Caco-2 (cell line): Measurements from ENCODE around the gene PCED1B. TPM values are rescaled to one million over a fixed set of nuclear protein-coding genes. Genes with fewer than 3 reads are reported as not detected.

Experiments
- BruUV-seq: library from RNA; stranded (reverse); fragments of 400-500 nt; replicated peaks from 2 replicates; lab custom pipeline; 2021; lab: Mats Ljungman, UMichigan
- CTCF ChIA-PET: fragments of 300-600 bp; sonication (Branson Sonifier 250); formaldehyde crosslinking; loops from one replicate; lab custom pipeline; 2022; ENCODE audit warnings: antibody characterized with exemption; lab: Charles Lee
- POLR2A ChIA-PET: fragments of 300-600 bp; sonication (Branson Sonifier 250); formaldehyde crosslinking; loops from one replicate; lab custom pipeline; 2022; ENCODE audit warnings: antibody characterized with exemption; lab: Charles Lee
- DNase-seq, 2 experiments: peaks; one replicate each; pipeline versions ENCODE4 v3.0.0 to v3.0.0-alpha.2; 2020 to 2022
- H3K27me3 ChIP-seq: replicated peaks from 2 replicates; pipeline ENCODE4 v1.6.0; 2011; ENCODE audit warnings: low read length; ENCODE audit not compliant: control insufficient read depth, insufficient read depth
- H3K36me3 ChIP-seq: 2 replicates; pipeline ENCODE4 v1.5.1; 2011; ENCODE audit warnings: low read length; ENCODE audit not compliant: control insufficient read depth, insufficient read depth
- H3K4me1 ChIP-seq: fragments of 250-450 bp; sonication (Bioruptor Pico); 2 replicates; pipeline ENCODE4 v1.5.1; 2020; ENCODE audit warnings: mild to moderate bottlenecking
- H3K4me3 ChIP-seq: 2 replicates; pipeline ENCODE4 v1.5.1; 2011; ENCODE audit warnings: low read depth, mild to moderate bottlenecking, control low read depth, low read length
- H3K9me3 ChIP-seq: fragments of 250-450 bp; sonication (Bioruptor Pico); 2 replicates; pipeline ENCODE4 v1.5.1; 2020; ENCODE audit warnings: mild to moderate bottlenecking, moderate library complexity
- H3K27ac Mint-ChIP-seq: one replicate; pipeline ENCODE4 v1.8.0; 2022; ENCODE audit warnings: mixed read lengths; ENCODE audit not compliant: unreplicated experiment
- H3K27me3 Mint-ChIP-seq: one replicate; pipeline ENCODE4 v1.8.0; 2022; ENCODE audit warnings: mixed read lengths; ENCODE audit not compliant: insufficient read depth, unreplicated experiment
- H3K36me3 Mint-ChIP-seq: one replicate; pipeline ENCODE4 v1.8.0; 2022; ENCODE audit warnings: mild to moderate bottlenecking, mixed read lengths; ENCODE audit not compliant: insufficient read depth, unreplicated experiment
- H3K4me1 Mint-ChIP-seq: one replicate; pipeline ENCODE4 v1.8.0; 2022; ENCODE audit warnings: low read depth, mixed read lengths; ENCODE audit not compliant: unreplicated experiment
- H3K4me3 Mint-ChIP-seq: one replicate; pipeline ENCODE4 v1.8.0; 2022; ENCODE audit warnings: mild to moderate bottlenecking, moderate library complexity, mixed read lengths; ENCODE audit not compliant: unreplicated experiment
- H3K9me3 Mint-ChIP-seq: one replicate; pipeline ENCODE4 v1.8.0; 2022; ENCODE audit warnings: mixed read lengths; ENCODE audit not compliant: unreplicated experiment
- intact Hi-C: fragments of 100-400 bp; cut with micrococcal nuclease; formaldehyde crosslinking; loops from one replicate; pipeline ENCODE4 v1.10.0; 2022; ENCODE audit not compliant: unreplicated experiment
- total RNA-seq: library from RNA; stranded (reverse); gene quantifications from 2 replicates; pipeline ENCODE4 v1.2.3, GENCODE V29; 2022
- TF ChIP-seq, protein P1 (sequence below), 2 experiments: fragments of 200-600 bp in 1 of 2; IDR thresholded peaks; 1 replicate in 1 of 2; 2 replicates in 1 of 2; pipeline versions ENCODE4 v1.5.1 to v1.8.0; 2011 to 2022; ENCODE audit warnings: antibody characterized with exemption in 1 of 2, control low read depth in 1 of 2, inconsistent platforms in 1 of 2, low read depth in 1 of 2, low read length in 1 of 2, mild to moderate bottlenecking in 1 of 2, moderate library complexity in 1 of 2; ENCODE audit not compliant: insufficient read depth in 1 of 2, severe bottlenecking in 1 of 2, unreplicated experiment in 1 of 2

PCED1B gene
- total RNA-seq, 1 experiment from 2014 or later = 7.0 TPM

DNA sequence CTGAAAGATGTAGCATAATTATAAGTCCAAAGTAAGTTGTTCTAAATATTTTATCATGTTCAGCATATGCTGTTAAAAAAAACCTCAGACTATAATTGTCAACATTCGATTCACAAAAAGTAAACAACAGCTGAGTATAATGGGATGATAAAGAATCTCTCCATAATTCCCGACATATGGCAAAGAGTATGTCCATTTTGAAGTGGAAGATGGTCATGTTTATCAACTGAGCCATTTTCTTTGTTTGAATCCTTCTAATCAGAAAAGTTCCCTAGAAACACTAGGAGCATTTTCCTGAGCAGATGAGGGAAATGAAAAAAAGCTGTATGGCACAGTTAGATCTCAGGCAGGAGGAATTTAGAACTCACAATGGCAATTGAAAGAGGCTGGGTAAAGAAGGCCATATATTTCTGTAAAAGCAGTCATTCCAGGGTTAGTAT, 192.4 kb downstream of the PCED1B start:
- H3K4me3 ChIP-seq = no peak overlapping the region
- H3K36me3 Mint-ChIP-seq = no peaks in the 10 kb centered on the region
- peaks cover 6% of the 10 kb centered on the region for H3K4me1 Mint-ChIP-seq
- peaks cover 15% of the 10 kb centered on the region for H3K9me3 Mint-ChIP-seq
- TF ChIP-seq, protein P1, sequence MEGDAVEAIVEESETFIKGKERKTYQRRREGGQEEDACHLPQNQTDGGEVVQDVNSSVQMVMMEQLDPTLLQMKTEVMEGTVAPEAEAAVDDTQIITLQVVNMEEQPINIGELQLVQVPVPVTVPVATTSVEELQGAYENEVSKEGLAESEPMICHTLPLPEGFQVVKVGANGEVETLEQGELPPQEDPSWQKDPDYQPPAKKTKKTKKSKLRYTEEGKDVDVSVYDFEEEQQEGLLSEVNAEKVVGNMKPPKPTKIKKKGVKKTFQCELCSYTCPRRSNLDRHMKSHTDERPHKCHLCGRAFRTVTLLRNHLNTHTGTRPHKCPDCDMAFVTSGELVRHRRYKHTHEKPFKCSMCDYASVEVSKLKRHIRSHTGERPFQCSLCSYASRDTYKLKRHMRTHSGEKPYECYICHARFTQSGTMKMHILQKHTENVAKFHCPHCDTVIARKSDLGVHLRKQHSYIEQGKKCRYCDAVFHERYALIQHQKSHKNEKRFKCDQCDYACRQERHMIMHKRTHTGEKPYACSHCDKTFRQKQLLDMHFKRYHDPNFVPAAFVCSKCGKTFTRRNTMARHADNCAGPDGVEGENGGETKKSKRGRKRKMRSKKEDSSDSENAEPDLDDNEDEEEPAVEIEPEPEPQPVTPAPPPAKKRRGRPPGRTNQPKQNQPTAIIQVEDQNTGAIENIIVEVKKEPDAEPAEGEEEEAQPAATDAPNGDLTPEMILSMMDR (IDR thresholded peaks at IDR 0.05; ENCODE audit: insufficient read depth in 1 of 2, low read depth in 1 of 2, low read length in 1 of 2, severe bottlenecking in 1 of 2, unreplicated experiment in 1 of 2) = no peak
- intact Hi-C loops = no loop called here
- no peaks in the 10 kb centered on the region for H3K27me3 Mint-ChIP-seq
- H3K27me3 ChIP-seq = no peaks in the 10 kb centered on the region
- H3K9me3 ChIP-seq = no peaks in the 10 kb centered on the region
- DNase-seq = no peak
- H3K4me3 Mint-ChIP-seq = no peak overlapping the region
- BruUV-seq = no TSS peak
- H3K4me1 ChIP-seq = peaks cover 6% of the 10 kb centered on the region
- ChIA-PET POLR2A (no interaction called here), CTCF (no interaction called here)
- no peaks in the 10 kb centered on the region for H3K36me3 ChIP-seq
- H3K27ac Mint-ChIP-seq = no peak overlapping the region

DNA sequence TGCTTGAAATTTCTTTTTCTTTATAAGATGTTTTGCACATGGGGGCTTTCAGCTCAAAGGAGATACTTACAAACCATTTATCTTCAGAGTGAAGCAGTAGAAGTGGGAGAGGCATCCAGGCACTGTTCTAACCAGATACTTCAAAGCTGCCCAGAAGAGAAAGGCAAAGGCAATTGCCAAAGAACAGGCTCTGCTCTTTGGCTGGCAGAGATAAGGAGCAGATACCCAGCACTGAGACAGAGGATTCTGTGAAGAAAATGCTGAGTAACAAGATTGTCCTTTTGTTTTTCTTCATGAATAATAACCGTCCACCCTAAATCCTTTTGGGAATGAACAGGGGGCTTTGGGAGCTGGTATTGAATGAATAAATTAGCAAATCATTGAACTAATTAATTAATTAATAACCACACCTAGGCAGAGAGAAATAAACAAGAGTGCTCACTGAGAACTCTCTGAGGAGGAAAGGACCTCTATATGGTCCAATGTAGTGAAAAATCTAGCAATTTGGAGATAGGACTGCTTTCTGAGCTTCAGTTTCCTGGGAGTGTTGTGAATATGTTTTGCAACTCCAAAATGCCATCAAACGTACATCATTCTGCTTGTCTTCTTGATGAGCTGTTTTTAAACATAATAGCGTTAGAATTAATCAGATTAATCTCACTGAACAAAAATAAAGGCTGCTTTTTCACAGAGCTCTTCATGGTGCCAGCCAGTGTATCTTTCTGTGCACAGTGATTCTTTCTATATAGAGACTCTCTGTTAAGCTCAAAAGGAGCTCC, 193.2 kb downstream of the PCED1B start:
- BruUV-seq = no TSS peak
- H3K4me1 ChIP-seq = peaks cover 14% of the 10 kb centered on the region
- TF ChIP-seq, protein P1 (IDR thresholded peaks at IDR 0.05; ENCODE audit: insufficient read depth in 1 of 2, low read depth in 1 of 2, low read length in 1 of 2, severe bottlenecking in 1 of 2, unreplicated experiment in 1 of 2) = no peak
- no peaks in the 10 kb centered on the region for H3K27me3 ChIP-seq
- H3K36me3 ChIP-seq = no peaks in the 10 kb centered on the region
- Mint-ChIP-seq H3K27ac (no peak overlapping the region), H3K36me3 (peaks cover under 1% of the 10 kb centered on the region), H3K9me3 (peaks cover 16% of the 10 kb centered on the region), H3K4me1 (peaks cover 13% of the 10 kb centered on the region), H3K27me3 (no peaks in the 10 kb centered on the region), H3K4me3 (no peak overlapping the region)
- intact Hi-C loops = no loop called here
- no peaks in the 10 kb centered on the region for H3K9me3 ChIP-seq
- ChIA-PET POLR2A (no interaction called here), CTCF (no interaction called here)
- DNase-seq = no peak
- H3K4me3 ChIP-seq = no peak overlapping the region

DNA sequence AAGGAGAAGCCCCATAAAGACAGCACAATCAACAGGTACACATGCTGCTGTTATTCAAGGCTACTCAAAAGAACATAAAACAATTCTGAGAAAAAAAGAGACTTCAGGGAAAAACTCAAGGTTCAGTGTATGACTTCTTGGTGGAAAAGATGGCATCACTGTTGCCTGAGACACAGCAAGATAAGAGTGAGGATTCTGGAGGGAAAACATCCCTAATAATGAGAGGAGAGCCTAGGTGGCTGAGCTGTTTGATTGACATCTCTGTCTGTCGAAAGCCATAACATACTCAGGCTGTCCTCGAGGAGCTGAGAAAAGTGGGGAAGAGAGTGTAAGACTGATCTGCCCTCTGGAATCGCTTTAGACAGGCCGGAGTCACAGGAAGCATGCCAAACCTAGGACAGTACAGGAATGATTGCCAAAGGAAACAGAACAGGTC, 193.8 kb downstream of the PCED1B start:
- no peak overlapping the region for H3K27ac Mint-ChIP-seq
- ChIA-PET POLR2A (no interaction called here), CTCF (no interaction called here)
- intact Hi-C loops = no loop called here
- no peaks in the 10 kb centered on the region for H3K36me3 ChIP-seq
- no peaks in the 10 kb centered on the region for H3K27me3 Mint-ChIP-seq
- H3K4me3 Mint-ChIP-seq = no peak overlapping the region
- H3K36me3 Mint-ChIP-seq = peaks cover 6% of the 10 kb centered on the region
- BruUV-seq = no TSS peak
- no peak overlapping the region for H3K4me3 ChIP-seq
- peaks cover 20% of the 10 kb centered on the region for H3K4me1 ChIP-seq
- H3K9me3 ChIP-seq = no peaks in the 10 kb centered on the region
- TF ChIP-seq, protein P1 (IDR thresholded peaks at IDR 0.05; ENCODE audit: insufficient read depth in 1 of 2, low read depth in 1 of 2, low read length in 1 of 2, severe bottlenecking in 1 of 2, unreplicated experiment in 1 of 2) = no peak
- peaks cover 17% of the 10 kb centered on the region for H3K4me1 Mint-ChIP-seq
- no peaks in the 10 kb centered on the region for H3K27me3 ChIP-seq
- no peak for DNase-seq
- H3K9me3 Mint-ChIP-seq = peaks cover 15% of the 10 kb centered on the region
